ENCODE data around the gene TRAF1.

GRCh38 chr9:120966013-120966369 is 39.4 kb upstream of the TRAF1 start:
- TF ChIP-seq POLR2AphosphoS5 (IDR thresholded peaks at IDR 0.05; ENCODE audit: low read depth, low read length) (no peak), POLR2A (IDR thresholded peaks at IDR 0.05; ENCODE audit: low read depth, low read length) (no peak)
